Esophagus muscularis mucosa (tissue), 3 donors: ENCODE measurements around the gene TNFAIP6.

Source experiments
- POLR2A ChIP-seq: fragments of 450-650 bp; IDR thresholded peaks from one replicate; pipeline ENCODE4 v1.6.1; 2017; ENCODE audit warnings: antibody characterized with exemption, moderate library complexity, mild to moderate bottlenecking, low read depth
- TF ChIP-seq, protein P1 (sequence below), 3 experiments: fragments of 200-600 bp in 2 of 3; fragments of 450-650 bp in 1 of 3; sonication (generic) in 2 of 3; IDR thresholded peaks; one replicate each; pipeline ENCODE4 v1.5.1; 2017 to 2019; ENCODE audit warnings: antibody characterized with exemption in 3 of 3, mild to moderate bottlenecking in 2 of 3, moderate library complexity in 1 of 3

DNA sequence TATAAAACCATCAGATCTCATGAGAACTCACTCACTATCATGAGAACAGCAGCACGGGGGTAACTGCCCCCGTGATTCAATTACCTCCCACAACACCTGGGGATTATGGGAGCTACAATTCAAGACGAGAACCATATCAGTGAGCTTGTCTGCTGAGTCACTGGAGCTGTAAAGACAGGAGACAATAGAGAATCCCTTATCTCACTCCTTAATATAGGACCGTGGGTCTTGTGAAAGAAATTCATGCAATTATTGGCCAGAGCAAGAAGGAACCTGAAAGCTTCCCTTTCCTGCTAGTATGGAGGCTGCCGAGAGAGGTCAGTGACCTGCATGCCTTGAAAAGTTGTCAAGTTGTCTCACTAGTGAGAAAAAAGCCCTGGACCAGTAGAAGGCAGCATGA, 9.5 kb upstream of the TNFAIP6 start:
- TF ChIP-seq POLR2A, result no peak
- TF ChIP-seq, protein P1, sequence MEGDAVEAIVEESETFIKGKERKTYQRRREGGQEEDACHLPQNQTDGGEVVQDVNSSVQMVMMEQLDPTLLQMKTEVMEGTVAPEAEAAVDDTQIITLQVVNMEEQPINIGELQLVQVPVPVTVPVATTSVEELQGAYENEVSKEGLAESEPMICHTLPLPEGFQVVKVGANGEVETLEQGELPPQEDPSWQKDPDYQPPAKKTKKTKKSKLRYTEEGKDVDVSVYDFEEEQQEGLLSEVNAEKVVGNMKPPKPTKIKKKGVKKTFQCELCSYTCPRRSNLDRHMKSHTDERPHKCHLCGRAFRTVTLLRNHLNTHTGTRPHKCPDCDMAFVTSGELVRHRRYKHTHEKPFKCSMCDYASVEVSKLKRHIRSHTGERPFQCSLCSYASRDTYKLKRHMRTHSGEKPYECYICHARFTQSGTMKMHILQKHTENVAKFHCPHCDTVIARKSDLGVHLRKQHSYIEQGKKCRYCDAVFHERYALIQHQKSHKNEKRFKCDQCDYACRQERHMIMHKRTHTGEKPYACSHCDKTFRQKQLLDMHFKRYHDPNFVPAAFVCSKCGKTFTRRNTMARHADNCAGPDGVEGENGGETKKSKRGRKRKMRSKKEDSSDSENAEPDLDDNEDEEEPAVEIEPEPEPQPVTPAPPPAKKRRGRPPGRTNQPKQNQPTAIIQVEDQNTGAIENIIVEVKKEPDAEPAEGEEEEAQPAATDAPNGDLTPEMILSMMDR (IDR thresholded peaks at IDR 0.05), result no peak
